ENCODE results near the gene RABEP2.
A peak's percentile ranks its signal among the peaks of the same experiment; 100 is the strongest.
"Not testable (repeated sequence)": the region's sequence is repeated elsewhere in the genome, so short reads cannot be mapped to it uniquely, and the experiment has no call there.

The RABEP2 gene

DNA sequence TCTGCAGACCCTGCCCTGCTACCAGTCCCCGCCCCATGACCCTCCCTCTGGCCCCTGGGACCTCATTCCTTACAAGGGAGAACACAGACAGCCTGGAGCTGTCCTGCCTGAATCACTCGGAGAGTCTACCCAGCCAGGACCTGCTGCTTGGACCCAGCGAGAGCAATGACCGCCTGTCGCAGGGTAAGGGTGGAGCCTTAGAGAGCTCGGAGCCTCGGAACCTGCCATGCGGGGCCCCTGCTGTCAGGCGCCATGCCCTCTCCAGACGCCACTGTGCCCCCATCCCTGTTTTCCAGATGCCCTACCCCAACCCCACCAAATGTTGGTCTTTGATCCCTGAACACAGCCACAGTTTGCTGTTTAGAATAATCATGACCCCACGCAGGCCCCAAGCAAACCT, 55.8 kb downstream of the RABEP2 start:
- H3K4me1 ChIP-seq (ENCODE audit: control insufficient read depth, insufficient read depth, low read length) = peaks cover 11% of the 10 kb centered on the region; the same call in 1 of the 2 replicates
- H3K9me3 ChIP-seq (ENCODE audit: control insufficient read depth, insufficient read depth, low read length) = no peaks in the 10 kb centered on the region
- peaks cover 66% of the 10 kb centered on the region for H3K36me3 ChIP-seq (ENCODE audit: control insufficient read depth, insufficient read depth, low read length)
- no peak overlapping the region for H3K27ac ChIP-seq (ENCODE audit: low read depth, low read length)
- no peak overlapping the region for H3K4me3 ChIP-seq (ENCODE audit: low read depth, low read length)
- no peaks in the 10 kb centered on the region for H3K27me3 ChIP-seq (ENCODE audit: control insufficient read depth, insufficient read depth, low read length)
- no peak overlapping the region for H3K9ac ChIP-seq (ENCODE audit: low read depth, low read length)

DNA sequence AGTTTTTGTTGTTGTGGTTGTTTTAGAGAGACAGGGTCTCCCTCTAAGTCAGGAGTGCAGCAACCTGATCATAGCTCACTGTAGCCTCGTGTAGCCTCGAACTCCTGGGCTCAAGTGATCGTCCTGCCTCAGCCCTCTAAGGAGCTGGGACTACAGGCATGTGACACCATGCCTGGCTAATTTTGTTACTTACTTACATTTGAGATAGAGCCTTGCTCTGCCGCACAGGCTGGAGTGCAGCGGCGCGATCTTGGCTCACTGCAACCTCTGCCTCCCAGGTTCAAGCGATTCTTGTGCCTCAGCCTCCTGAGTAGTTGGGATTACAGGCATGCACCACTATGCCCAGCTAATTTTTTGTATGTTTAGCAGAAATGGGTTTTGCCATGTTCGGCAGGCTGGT, 57.4 kb downstream of the RABEP2 start:
- not testable (repeated sequence) for H3K27me3 ChIP-seq (ENCODE audit: control insufficient read depth, insufficient read depth, low read length); H3K9me3 ChIP-seq (ENCODE audit: control insufficient read depth, insufficient read depth, low read length); H3K27ac ChIP-seq (ENCODE audit: low read depth, low read length); H3K9ac ChIP-seq (ENCODE audit: low read depth, low read length); H3K4me3 ChIP-seq (ENCODE audit: low read depth, low read length)
- Histone ChIP-seq H3K4me1 (ENCODE audit: control insufficient read depth, insufficient read depth, low read length) (peaks cover 11% of the 10 kb centered on the region; the same call in 1 of the 2 replicates), H3K36me3 (ENCODE audit: control insufficient read depth, insufficient read depth, low read length) (peaks cover 57% of the 10 kb centered on the region)

GRCh38 chr16:28867241-28867640, 57.8 kb downstream of the RABEP2 start:
- Histone ChIP-seq H3K9me3 (ENCODE audit: control insufficient read depth, insufficient read depth, low read length) (no peaks in the 10 kb centered on the region), H3K36me3 (ENCODE audit: control insufficient read depth, insufficient read depth, low read length) (peaks cover 54% of the 10 kb centered on the region), H3K27me3 (ENCODE audit: control insufficient read depth, insufficient read depth, low read length) (no peaks in the 10 kb centered on the region), H3K9ac (ENCODE audit: low read depth, low read length) (no peak overlapping the region), H3K4me1 (ENCODE audit: control insufficient read depth, insufficient read depth, low read length) (peaks cover 11% of the 10 kb centered on the region; the same call in 1 of the 2 replicates), H3K27ac (ENCODE audit: low read depth, low read length) (no peak overlapping the region), H3K4me3 (ENCODE audit: low read depth, low read length) (no peak overlapping the region)

DNA sequence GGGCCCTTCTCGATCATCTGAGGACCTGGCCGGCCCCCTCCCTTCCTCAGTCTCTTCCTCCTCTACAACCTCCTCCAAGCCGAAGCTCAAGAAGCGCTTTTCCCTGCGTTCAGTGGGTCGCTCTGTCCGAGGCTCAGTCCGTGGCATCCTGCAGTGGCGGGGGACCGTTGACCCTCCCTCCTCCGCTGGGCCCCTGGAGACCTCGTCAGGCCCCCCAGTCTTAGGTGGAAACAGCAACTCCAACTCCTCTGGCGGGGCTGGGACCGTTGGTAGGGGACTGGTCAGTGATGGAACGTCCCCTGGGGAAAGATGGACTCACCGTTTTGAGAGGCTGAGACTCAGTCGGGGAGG, 58.6 kb downstream of the RABEP2 start:
- H3K9me3 ChIP-seq (ENCODE audit: control insufficient read depth, insufficient read depth, low read length) = no peaks in the 10 kb centered on the region
- peaks cover 11% of the 10 kb centered on the region; the same call in 1 of the 2 replicates for H3K4me1 ChIP-seq (ENCODE audit: control insufficient read depth, insufficient read depth, low read length)
- no peak overlapping the region for H3K9ac ChIP-seq (ENCODE audit: low read depth, low read length)
- no peaks in the 10 kb centered on the region for H3K27me3 ChIP-seq (ENCODE audit: control insufficient read depth, insufficient read depth, low read length)
- H3K4me3 ChIP-seq (ENCODE audit: low read depth, low read length) = no peak overlapping the region
- peaks cover 46% of the 10 kb centered on the region for H3K36me3 ChIP-seq (ENCODE audit: control insufficient read depth, insufficient read depth, low read length)
- no peak overlapping the region for H3K27ac ChIP-seq (ENCODE audit: low read depth, low read length)

DNA sequence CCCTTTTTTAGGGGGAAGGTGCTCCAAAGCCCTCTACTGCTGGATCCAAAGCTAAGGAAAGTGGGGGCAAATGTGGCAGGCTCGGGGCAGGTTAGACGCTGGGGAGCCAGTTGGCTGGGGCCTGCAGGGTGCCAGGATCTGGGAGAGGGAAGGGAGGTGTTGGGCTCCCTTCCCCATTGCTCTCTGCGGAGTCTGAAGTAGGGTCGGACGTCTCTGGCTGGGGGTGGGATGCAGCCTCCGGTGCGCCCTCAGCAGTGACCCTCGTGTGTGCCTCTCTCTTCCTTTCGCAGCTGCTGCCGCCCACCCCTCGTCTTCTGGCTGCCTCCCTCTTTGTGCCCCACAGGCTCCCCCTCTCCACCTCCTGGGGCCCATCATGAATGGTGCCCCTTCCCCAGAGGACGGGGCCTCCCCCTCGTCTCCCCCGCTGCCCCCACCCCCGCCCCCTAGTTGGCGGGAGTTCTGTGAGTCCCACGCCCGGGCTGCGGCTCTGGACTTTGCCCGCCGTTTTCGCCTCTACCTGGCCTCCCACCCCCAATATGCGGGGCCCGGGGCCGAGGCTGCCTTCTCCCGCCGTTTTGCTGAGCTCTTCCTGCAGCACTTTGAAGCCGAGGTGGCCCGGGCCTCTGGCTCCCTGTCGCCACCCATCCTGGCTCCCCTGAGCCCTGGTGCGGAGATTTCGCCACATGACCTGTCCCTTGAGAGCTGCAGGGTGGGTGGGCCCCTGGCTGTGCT, 59.1 kb downstream of the RABEP2 start:
- Histone ChIP-seq H3K4me3 (ENCODE audit: low read depth, low read length) (no peak overlapping the region), H3K9ac (ENCODE audit: low read depth, low read length) (no peak overlapping the region), H3K27me3 (ENCODE audit: control insufficient read depth, insufficient read depth, low read length) (no peaks in the 10 kb centered on the region), H3K27ac (ENCODE audit: low read depth, low read length) (no peak overlapping the region), H3K4me1 (ENCODE audit: control insufficient read depth, insufficient read depth, low read length) (peaks cover 11% of the 10 kb centered on the region; the same call in 1 of the 2 replicates), H3K36me3 (ENCODE audit: control insufficient read depth, insufficient read depth, low read length) (peaks cover 41% of the 10 kb centered on the region), H3K9me3 (ENCODE audit: control insufficient read depth, insufficient read depth, low read length) (no peaks in the 10 kb centered on the region)

DNA sequence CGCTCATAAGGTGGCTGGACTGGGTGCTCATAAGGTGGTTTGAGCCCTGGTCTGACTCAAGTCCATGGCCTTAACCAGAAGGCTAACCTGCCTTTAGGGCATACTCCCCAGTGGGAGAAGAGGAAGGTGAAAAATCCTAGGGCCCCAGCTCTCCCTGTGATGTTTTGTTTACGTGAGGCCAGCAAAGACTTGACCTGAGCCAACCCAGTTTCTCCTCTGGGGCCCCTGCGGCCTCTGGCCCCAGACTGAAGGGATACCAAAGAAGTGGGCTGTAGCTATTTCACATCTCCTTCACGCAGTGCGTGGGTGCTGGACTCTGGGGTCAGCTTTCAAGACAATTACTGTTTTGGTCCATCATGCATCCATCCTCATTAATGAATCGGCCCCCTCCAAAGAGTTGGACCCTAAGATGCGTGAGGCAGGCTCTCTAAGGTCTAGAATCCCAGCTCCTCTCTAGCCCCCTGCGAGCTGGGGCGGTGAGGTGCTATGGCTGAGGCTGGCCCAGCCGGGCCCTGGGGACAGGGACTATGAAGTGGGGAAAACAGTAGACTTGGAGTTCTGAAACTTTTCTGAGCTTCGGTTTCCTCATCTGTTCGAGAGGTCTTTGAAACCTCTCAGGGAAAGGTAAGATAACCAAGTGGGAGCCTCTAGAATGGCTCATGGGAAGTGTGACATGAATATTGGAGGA, 59.9 kb downstream of the RABEP2 start:
- H3K4me3 ChIP-seq (ENCODE audit: low read depth, low read length) = peak overlapping the region; percentile 88

DNA sequence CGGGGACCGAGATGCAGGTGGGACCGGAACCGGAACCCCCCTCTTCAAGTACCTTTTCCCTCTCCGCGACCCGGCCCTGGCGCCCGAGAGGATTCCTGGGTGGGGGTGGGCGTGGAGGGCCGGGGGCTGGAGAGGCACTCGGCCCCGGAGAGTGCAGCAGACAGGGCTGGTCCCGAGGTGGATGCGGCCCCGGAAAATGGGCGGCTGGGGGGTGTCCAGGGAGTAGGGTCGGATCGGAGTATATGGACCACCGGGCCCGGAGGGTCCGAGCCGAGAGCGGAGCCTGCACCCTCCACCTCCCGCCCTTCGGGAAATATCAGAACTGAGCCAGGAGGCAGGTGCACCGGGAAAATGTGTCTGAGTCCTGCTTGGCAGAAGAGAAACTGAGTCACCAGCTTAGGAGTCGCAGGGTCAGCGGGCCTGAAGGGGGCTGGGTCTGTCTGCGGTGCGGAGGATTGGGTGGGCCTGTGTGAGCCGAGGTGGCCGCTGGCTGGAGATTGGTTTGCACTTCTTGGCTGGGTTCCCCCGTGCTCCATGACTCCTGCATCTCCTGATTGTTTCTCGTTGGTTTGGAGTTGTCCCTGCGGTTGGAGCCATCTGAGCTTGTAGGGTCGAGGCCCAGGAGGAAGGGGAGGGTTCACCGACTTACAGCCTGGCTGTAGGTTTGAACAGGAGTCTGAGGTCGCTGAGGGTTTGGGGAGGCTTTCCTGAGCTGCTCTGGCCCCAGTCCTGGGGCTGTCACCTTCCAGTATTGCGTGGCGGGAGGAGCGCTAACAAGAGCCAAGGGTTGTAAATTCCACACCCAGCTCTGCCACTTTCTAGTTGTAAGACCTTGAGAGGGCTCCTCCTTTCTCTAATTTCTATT, 60.9 kb downstream of the RABEP2 start:
- peak overlapping the region; percentile 96 for H3K9ac ChIP-seq (ENCODE audit: low read depth, low read length)
- H3K9me3 ChIP-seq (ENCODE audit: control insufficient read depth, insufficient read depth, low read length) = no peaks in the 10 kb centered on the region
- peak overlapping the region; percentile 88 for H3K4me3 ChIP-seq (ENCODE audit: low read depth, low read length)
- peaks cover 11% of the 10 kb centered on the region; the same call in 1 of the 2 replicates for H3K4me1 ChIP-seq (ENCODE audit: control insufficient read depth, insufficient read depth, low read length)
- H3K27me3 ChIP-seq (ENCODE audit: control insufficient read depth, insufficient read depth, low read length) = no peaks in the 10 kb centered on the region
- peak overlapping the region; percentile 100 for H3K27ac ChIP-seq (ENCODE audit: low read depth, low read length)
- H3K36me3 ChIP-seq (ENCODE audit: control insufficient read depth, insufficient read depth, low read length) = peaks cover 24% of the 10 kb centered on the region

More for the DNA sequence above, 59.9 kb downstream of the RABEP2 start:
- Histone ChIP-seq H3K36me3 (ENCODE audit: control insufficient read depth, insufficient read depth, low read length) (peaks cover 34% of the 10 kb centered on the region), H3K27me3 (ENCODE audit: control insufficient read depth, insufficient read depth, low read length) (no peaks in the 10 kb centered on the region), H3K27ac (ENCODE audit: low read depth, low read length) (no peak overlapping the region), H3K4me1 (ENCODE audit: control insufficient read depth, insufficient read depth, low read length) (peaks cover 11% of the 10 kb centered on the region; the same call in 1 of the 2 replicates), H3K9me3 (ENCODE audit: control insufficient read depth, insufficient read depth, low read length) (no peaks in the 10 kb centered on the region), H3K9ac (ENCODE audit: low read depth, low read length) (no peak overlapping the region)

DNA sequence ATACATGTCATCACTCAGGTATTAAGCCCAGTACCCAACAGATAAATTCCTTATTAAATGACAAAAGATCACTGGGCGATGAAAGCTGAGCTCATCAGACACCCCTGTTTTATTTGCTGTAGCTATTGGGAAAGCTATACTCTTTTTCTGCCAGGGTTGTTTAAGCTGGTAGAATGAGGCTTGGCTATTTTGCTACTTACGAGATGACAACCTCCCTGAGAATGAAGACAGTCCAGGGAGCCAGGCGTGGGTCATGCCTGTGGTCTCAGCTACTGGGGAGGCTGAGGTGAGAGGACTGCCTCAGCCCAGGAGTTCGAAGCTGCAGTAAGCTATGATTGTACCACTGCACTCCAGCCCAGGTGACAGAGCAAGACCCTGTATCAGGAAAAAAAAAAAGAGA, 65.7 kb downstream of the RABEP2 start:
- H3K4me3 ChIP-seq (ENCODE audit: low read depth, low read length) = no peak overlapping the region
- no peak overlapping the region for H3K27ac ChIP-seq (ENCODE audit: low read depth, low read length)
- H3K9ac ChIP-seq (ENCODE audit: low read depth, low read length) = no peak overlapping the region
- H3K4me1 ChIP-seq (ENCODE audit: control insufficient read depth, insufficient read depth, low read length) = no peaks in the 10 kb centered on the region
- no peaks in the 10 kb centered on the region for H3K9me3 ChIP-seq (ENCODE audit: control insufficient read depth, insufficient read depth, low read length)
- no peaks in the 10 kb centered on the region for H3K36me3 ChIP-seq (ENCODE audit: control insufficient read depth, insufficient read depth, low read length)
- no peaks in the 10 kb centered on the region for H3K27me3 ChIP-seq (ENCODE audit: control insufficient read depth, insufficient read depth, low read length)

- H3K27me3 ChIP-seq (ENCODE audit: control insufficient read depth, insufficient read depth, low read length) = no peaks in the 10 kb centered on the region
- H3K27ac ChIP-seq (ENCODE audit: low read depth, low read length) = no peak overlapping the region
- H3K9me3 ChIP-seq (ENCODE audit: control insufficient read depth, insufficient read depth, low read length) = no peaks in the 10 kb centered on the region
- no peaks in the 10 kb centered on the region for H3K36me3 ChIP-seq (ENCODE audit: control insufficient read depth, insufficient read depth, low read length)
- no peak overlapping the region for H3K4me3 ChIP-seq (ENCODE audit: low read depth, low read length)
- H3K4me1 ChIP-seq (ENCODE audit: control insufficient read depth, insufficient read depth, low read length) = no peaks in the 10 kb centered on the region
- H3K9ac ChIP-seq (ENCODE audit: low read depth, low read length) = no peak overlapping the region
These were observed 66.6 kb downstream of the RABEP2 start for GRCh38 chr16:28858421-28858820.

Data from HUES48 (cell line).